Immature natural killer cell (primary cell): Measurements from ENCODE around the gene ZNF451. TPM values are rescaled to one million over a fixed set of nuclear protein-coding genes. Genes with fewer than 3 reads are reported as not detected.

Experiments used
- DNase-seq, 3 donors: peaks; one replicate each; pipeline ENCODE4 v3.0.0; 2022; ENCODE audit warnings: mixed read lengths in 1 of 3
- H3K27ac Mint-ChIP-seq, 6 donors: one replicate each; pipeline ENCODE4 v1.8.0; 2020; ENCODE audit warnings: mixed read lengths in 6 of 6, mild to moderate bottlenecking in 5 of 6, inconsistent platforms in 4 of 6, moderate library complexity in 3 of 6
- H3K27me3 Mint-ChIP-seq, 3 donors: one replicate each; pipeline ENCODE4 v1.8.0; 2020 to 2021; ENCODE audit warnings: low read depth in 3 of 3, mild to moderate bottlenecking in 3 of 3, mixed read lengths in 3 of 3, moderate library complexity in 3 of 3, inconsistent platforms in 1 of 3
- H3K36me3 Mint-ChIP-seq, 3 donors: one replicate each; pipeline ENCODE4 v1.8.0; 2020; ENCODE audit warnings: mixed read lengths in 3 of 3, inconsistent platforms in 2 of 3, mild to moderate bottlenecking in 2 of 3
- H3K4me1 Mint-ChIP-seq, 2 donors: one replicate each; pipeline ENCODE4 v1.8.0; 2020; ENCODE audit warnings: inconsistent platforms in 2 of 2, mild to moderate bottlenecking in 2 of 2, mixed read lengths in 2 of 2, moderate library complexity in 1 of 2
- H3K4me3 Mint-ChIP-seq, 5 donors: one replicate each; pipeline ENCODE4 v1.8.0; 2020; ENCODE audit warnings: mild to moderate bottlenecking in 5 of 5, mixed read lengths in 5 of 5, inconsistent platforms in 3 of 5, moderate library complexity in 3 of 5
- H3K9me3 Mint-ChIP-seq, 6 donors: one replicate each; pipeline ENCODE4 v1.8.0; 2020; ENCODE audit warnings: mild to moderate bottlenecking in 6 of 6, mixed read lengths in 6 of 6, inconsistent platforms in 4 of 6, moderate library complexity in 3 of 6
- polyA plus RNA-seq, 3 donors: library from polyadenylated mRNA; unstranded; fragments of 300-500 nt; fragmentation: Illumina TruSeq; gene quantifications; one replicate each; pipeline ENCODE4 v1.2.3, GENCODE V29; 2021

The ZNF451 gene
- polyA plus RNA-seq, 3 donors from 2014 or later: 10.2 to 26.0 (median 11.8) TPM

GRCh38 chr6:57106990-57107389, 17.0 kb downstream of the ZNF451 start:
- Mint-ChIP-seq H3K4me3 (no peak overlapping the region), H3K4me1 (peaks cover 36 to 81% of the 10 kb centered on the region in 2 donors), H3K27me3 (no peaks in the 10 kb centered on the region), H3K36me3 (peaks cover 2 to 10% (median 6%) of the 10 kb centered on the region in 3 donors), H3K27ac (no peak overlapping the region), H3K9me3 (no peaks in the 10 kb centered on the region)
- no peak for DNase-seq

DNA sequence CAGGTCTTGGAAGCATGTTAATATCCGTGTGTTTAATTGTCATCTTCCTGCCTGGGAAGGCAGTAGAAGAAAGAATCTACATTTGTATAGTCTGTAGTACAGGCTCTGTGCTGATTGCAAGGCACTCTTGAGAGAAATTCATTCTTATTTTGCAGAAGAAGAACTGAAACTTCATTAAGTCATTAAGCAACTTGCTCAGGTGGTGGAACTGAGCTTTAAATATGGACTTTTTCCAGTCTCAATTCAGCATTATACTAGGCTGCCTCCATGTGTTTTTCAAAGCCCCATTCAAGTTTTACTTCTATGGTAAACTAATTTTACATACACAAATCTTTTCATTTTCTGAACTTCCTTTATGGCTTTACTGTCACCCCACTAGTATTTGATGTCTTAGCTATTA, 18.7 kb downstream of the ZNF451 start:
- no peaks in the 10 kb centered on the region for H3K27me3 Mint-ChIP-seq
- H3K9me3 Mint-ChIP-seq: no peaks in the 10 kb centered on the region
- H3K27ac Mint-ChIP-seq: peak overlapping the region in 2 of 6 donors; percentile 2 to 15
- no peak for DNase-seq
- no peak overlapping the region for H3K4me3 Mint-ChIP-seq
- H3K36me3 Mint-ChIP-seq: peaks cover 0 to 3% (median 2%) of the 10 kb centered on the region in 3 donors
- H3K4me1 Mint-ChIP-seq: peaks cover 41 to 80% of the 10 kb centered on the region in 2 donors

GRCh38 chr6:57109880-57110279, 19.9 kb downstream of the ZNF451 start:
- H3K4me3 Mint-ChIP-seq: no peak overlapping the region
- H3K4me1 Mint-ChIP-seq: peaks cover 35 to 70% of the 10 kb centered on the region in 2 donors
- no peaks in the 10 kb centered on the region for H3K9me3 Mint-ChIP-seq
- H3K27ac Mint-ChIP-seq: peak overlapping the region in 1 of 6 donors; percentile 20
- H3K27me3 Mint-ChIP-seq: no peaks in the 10 kb centered on the region
- DNase-seq: no peak
- peaks cover 0 to under 1% (median 0%) of the 10 kb centered on the region in 3 donors for H3K36me3 Mint-ChIP-seq

GRCh38 chr6:57113105-57113504, 23.1 kb downstream of the ZNF451 start:
- Mint-ChIP-seq H3K4me3 (no peak overlapping the region), H3K9me3 (no peaks in the 10 kb centered on the region), H3K27me3 (no peaks in the 10 kb centered on the region), H3K27ac (no peak overlapping the region), H3K4me1 (peaks cover 32 to 53% of the 10 kb centered on the region in 2 donors), H3K36me3 (peaks cover 0 to 5% (median 0%) of the 10 kb centered on the region in 3 donors)
- no peak for DNase-seq

DNA sequence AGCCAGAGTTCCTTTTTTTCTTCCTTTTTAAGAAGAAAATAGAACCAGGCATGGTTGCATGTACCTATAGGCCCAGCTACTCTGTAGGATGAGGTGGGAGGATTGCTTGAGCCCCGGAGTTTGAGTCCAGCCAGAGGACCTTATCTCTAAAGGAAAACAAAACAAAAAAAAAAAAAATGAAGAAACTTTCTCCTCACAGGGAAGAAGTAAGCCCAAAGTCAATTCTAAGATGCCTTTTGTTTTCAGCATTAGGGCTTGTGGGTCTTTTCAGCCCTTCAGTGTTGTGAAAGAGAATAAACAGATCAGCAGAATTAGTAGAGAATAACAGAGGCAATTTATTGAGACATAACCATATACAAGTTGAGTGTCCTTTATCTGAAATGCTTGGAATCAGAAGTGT, 26.8 kb downstream of the ZNF451 start:
- Mint-ChIP-seq H3K4me1 (peaks cover 19 to 39% of the 10 kb centered on the region in 2 donors), H3K9me3 (no peaks in the 10 kb centered on the region), H3K36me3 (peaks cover 0 to 13% (median 4%) of the 10 kb centered on the region in 3 donors), H3K27me3 (no peaks in the 10 kb centered on the region), H3K27ac (no peak overlapping the region), H3K4me3 (no peak overlapping the region)
- no peak for DNase-seq

- Mint-ChIP-seq H3K4me3 (no peak overlapping the region), H3K9me3 (peaks cover 0 to 1% (median 0%) of the 10 kb centered on the region in 6 donors), H3K4me1 (peaks cover 16 to 34% of the 10 kb centered on the region in 2 donors), H3K27ac (no peak overlapping the region), H3K36me3 (peaks cover 0 to 21% (median 12%) of the 10 kb centered on the region in 3 donors), H3K27me3 (no peaks in the 10 kb centered on the region)
- no peak for DNase-seq
Measured at GRCh38 chr6:57117796-57118195, 27.8 kb downstream of the ZNF451 start.

DNA sequence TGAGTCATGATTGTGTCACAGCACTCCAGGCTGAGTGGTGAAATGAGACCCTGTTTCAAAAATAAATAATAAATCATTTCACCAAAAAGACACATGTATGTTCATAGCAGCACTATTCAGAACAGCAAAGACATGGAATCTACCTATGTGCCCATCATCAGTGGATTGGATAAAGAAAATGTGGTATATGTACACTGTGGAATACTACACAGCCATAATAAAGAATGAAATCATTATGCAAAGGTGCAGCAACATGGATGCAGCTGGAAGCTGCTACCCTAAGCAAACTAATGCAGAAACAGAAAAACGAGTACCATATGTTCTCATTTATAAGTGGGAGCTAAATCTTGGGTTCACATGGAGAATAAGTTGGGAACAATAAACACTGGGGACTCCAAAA, 33.1 kb downstream of the ZNF451 start:
- Mint-ChIP-seq H3K4me3 (no peak overlapping the region), H3K27me3 (no peaks in the 10 kb centered on the region), H3K9me3 (peaks cover 0 to 1% (median 0%) of the 10 kb centered on the region in 6 donors), H3K4me1 (peaks cover 11 to 48% of the 10 kb centered on the region in 2 donors), H3K27ac (no peak overlapping the region), H3K36me3 (peaks cover 0 to 19% (median 12%) of the 10 kb centered on the region in 3 donors)
- DNase-seq: no peak

DNA sequence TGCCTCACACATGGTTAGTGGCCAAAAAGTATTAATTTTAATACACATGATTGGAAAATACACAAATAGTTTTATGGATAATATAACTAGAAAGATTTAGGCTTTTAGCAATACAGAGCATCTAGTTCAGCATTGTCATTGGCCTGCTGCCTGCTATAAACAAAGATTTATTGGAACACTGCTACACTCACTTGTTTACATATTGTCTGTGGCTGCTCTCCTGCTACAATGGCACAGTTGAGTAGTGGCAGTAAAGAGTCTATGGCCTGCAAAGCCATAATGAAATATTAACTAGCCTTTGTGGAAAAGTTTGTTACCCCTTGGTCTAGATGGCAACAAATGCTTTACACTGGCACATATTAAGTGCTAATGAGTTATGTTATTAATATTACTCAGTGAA, 37.8 kb downstream of the ZNF451 start:
- Mint-ChIP-seq H3K27me3 (no peaks in the 10 kb centered on the region), H3K27ac (no peak overlapping the region), H3K4me3 (no peak overlapping the region), H3K36me3 (peaks cover 0 to 13% (median 4%) of the 10 kb centered on the region in 3 donors), H3K9me3 (no peaks in the 10 kb centered on the region), H3K4me1 (peaks cover 0 to 22% of the 10 kb centered on the region in 2 donors)
- DNase-seq: no peak

DNA sequence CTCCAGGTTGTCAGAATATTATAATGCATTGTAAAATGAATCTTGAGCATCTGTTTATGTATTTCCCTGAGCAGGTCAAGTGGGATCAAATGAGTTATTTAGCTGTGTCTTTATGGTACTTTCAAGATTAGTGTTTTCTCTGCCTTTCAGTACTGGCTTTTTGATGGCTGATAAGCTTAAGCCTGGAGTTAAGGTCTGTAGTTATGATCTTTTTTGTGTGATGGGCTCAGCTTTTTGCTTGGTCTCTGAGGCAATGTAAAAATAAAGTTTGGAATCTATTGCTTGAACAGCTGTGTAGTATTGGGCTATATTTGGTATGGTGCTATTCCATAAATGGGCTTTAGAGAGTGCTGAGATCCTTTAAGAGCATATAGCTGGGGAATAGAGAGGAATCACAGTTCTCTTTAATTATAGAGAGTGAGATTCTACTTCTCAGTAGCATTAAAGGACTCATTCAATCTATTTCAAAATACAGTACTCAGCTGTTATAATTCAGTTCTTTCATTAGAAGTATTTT, 40.7 kb downstream of the ZNF451 start:
- Mint-ChIP-seq H3K4me3 (no peak overlapping the region), H3K27me3 (no peaks in the 10 kb centered on the region), H3K36me3 (peaks cover 16 to 30% (median 22%) of the 10 kb centered on the region in 3 donors), H3K9me3 (no peaks in the 10 kb centered on the region), H3K27ac (no peak overlapping the region), H3K4me1 (peaks cover 0 to 9% of the 10 kb centered on the region in 2 donors)
- no peak for DNase-seq

DNA sequence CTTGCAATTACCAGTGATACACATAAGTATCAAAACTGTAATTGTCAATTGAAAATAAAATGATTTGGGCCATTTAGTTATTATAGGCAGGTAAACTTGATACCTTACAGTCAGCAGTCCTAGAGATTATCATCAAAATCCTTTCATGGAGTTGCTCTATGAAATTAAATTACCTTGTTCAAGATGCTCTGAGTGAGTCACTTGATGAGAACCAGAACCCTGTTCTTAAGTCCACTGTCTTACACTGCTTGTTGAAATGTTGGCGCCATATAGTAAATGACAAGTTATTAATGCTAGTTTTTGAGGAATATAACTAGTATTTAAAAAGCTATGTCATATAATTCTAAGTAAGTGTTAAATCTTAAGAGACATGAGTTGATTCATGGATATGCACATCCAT, 45.0 kb downstream of the ZNF451 start:
- H3K4me1 Mint-ChIP-seq: peaks cover 13 to 26% of the 10 kb centered on the region in 2 donors
- no peak overlapping the region for H3K4me3 Mint-ChIP-seq
- DNase-seq: no peak
- no peaks in the 10 kb centered on the region for H3K9me3 Mint-ChIP-seq
- peaks cover 0 to 6% (median 0%) of the 10 kb centered on the region in 3 donors for H3K27me3 Mint-ChIP-seq
- H3K27ac Mint-ChIP-seq: no peak overlapping the region
- peaks cover 18 to 26% (median 22%) of the 10 kb centered on the region in 3 donors for H3K36me3 Mint-ChIP-seq

DNA sequence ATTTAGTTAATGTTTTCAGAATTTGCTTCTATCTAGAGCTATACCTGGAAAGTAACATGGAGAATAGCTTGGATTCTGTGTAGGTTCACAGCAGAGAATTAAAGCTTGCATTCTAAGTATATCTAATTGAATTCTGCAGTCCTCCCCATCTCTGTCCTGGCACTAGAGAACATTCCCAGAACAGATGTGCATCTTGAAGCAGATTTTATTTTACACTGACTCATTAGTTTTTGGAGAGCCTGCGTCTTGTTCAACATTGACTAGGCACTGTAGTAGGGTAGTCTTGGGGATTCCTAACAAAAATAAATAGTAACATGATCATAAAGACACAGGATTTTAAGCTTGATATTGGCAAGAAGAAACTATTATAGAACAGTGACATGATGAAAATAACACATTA, 45.9 kb downstream of the ZNF451 start:
- H3K9me3 Mint-ChIP-seq: no peaks in the 10 kb centered on the region
- H3K4me1 Mint-ChIP-seq: peaks cover 13 to 26% of the 10 kb centered on the region in 2 donors
- peak overlapping the region in 3 of 6 donors; percentile 15 to 77 (median 26) for H3K27ac Mint-ChIP-seq
- peaks cover 0 to 6% (median 0%) of the 10 kb centered on the region in 3 donors for H3K27me3 Mint-ChIP-seq
- H3K4me3 Mint-ChIP-seq: no peak overlapping the region
- peaks cover 22 to 29% (median 22%) of the 10 kb centered on the region in 3 donors for H3K36me3 Mint-ChIP-seq
- no peak for DNase-seq

- H3K27ac Mint-ChIP-seq: peak overlapping the region in 4 of 6 donors; percentile 25 to 83 (median 56)
- H3K9me3 Mint-ChIP-seq: no peaks in the 10 kb centered on the region
- H3K36me3 Mint-ChIP-seq: peaks cover 28 to 42% (median 29%) of the 10 kb centered on the region in 3 donors
- H3K4me3 Mint-ChIP-seq: peak overlapping the region in 2 of 5 donors; percentile 21 to 46
- peaks cover 0 to 6% (median 0%) of the 10 kb centered on the region in 3 donors for H3K27me3 Mint-ChIP-seq
- peak; percentile 25 to 51 (median 49) for DNase-seq
- H3K4me1 Mint-ChIP-seq: peaks cover 13 to 26% of the 10 kb centered on the region in 2 donors
Measured at GRCh38 chr6:57137350-57137749, 47.4 kb downstream of the ZNF451 start.

DNA sequence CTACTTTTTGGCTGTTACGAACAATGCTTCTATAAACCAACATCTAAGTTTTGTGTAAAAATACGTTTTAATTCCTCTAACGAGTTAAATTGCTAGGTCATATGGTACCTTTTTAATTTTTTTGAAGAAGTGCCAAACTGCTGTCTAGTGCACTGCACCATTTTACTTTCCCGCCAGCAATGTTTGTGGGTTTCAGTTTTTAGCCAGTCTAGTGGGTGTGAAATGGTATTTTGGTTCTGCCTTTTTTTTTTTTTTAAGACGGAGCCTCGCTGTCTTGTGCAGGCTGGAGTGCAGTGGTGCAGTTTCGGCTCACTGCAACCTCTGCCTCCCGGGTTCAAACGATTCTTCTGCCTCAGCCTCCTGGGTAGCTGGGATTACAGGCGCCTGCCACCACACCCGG, 48.0 kb downstream of the ZNF451 start:
- H3K27ac Mint-ChIP-seq: peak overlapping the region in 3 of 6 donors; percentile 38 to 62 (median 38)
- H3K4me1 Mint-ChIP-seq: peaks cover 13 to 26% of the 10 kb centered on the region in 2 donors
- DNase-seq: peak; percentile 13 to 59 (median 43)
- H3K27me3 Mint-ChIP-seq: peaks cover 0 to 6% (median 0%) of the 10 kb centered on the region in 3 donors
- H3K4me3 Mint-ChIP-seq: peak overlapping the region in 2 of 5 donors; percentile 21 to 46
- H3K36me3 Mint-ChIP-seq: peaks cover 29 to 46% (median 30%) of the 10 kb centered on the region in 3 donors
- no peaks in the 10 kb centered on the region for H3K9me3 Mint-ChIP-seq

DNA sequence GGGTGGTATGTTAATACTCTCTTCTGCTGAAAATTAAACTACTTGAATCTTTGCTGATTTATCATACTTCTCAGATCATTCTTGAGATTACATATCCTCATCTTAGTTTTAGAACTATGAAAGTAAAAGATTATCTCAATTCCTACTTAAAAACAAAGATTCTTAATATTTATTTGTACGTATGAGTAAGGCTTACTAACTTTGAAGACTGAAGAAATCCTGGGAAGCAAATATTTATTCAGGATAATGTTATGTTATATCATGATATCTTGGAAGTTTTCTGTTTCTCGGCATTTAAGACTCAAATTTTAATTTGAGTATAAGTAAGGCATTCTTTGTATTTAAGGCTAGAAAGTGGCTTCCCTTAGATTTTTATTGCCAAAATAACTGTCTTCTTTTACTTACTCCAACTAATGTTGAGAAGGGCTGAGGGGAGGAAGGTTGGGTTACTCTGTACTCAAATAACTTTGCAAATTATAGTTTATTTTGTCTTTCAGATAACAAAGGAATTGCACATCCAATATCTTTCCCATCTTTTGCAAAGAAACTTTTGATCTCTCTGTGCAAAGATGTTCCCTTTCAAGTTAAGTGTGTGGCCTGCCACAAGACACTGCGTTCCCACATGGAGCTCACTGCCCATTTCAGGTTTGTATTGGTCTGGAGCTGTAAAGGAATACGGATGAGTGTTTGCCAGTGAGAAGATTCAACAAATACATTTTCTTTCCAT, 51.6 kb downstream of the ZNF451 start:
- H3K27me3 Mint-ChIP-seq: peaks cover 0 to 6% (median 0%) of the 10 kb centered on the region in 3 donors
- no peaks in the 10 kb centered on the region for H3K9me3 Mint-ChIP-seq
- H3K27ac Mint-ChIP-seq: no peak overlapping the region
- no peak for DNase-seq
- peaks cover 13 to 18% of the 10 kb centered on the region in 2 donors for H3K4me1 Mint-ChIP-seq
- H3K36me3 Mint-ChIP-seq: peaks cover 26 to 41% (median 39%) of the 10 kb centered on the region in 3 donors
- H3K4me3 Mint-ChIP-seq: no peak overlapping the region
